Neural cell (in vitro differentiated cells): ENCODE results near the gene KLRC2. TPM values are rescaled to one million over a fixed set of nuclear protein-coding genes. Genes with fewer than 3 reads are reported as not detected.
"Not testable (repeated sequence)": the region's sequence is repeated elsewhere in the genome, so short reads cannot be mapped to it uniquely, and the experiment has no call there.

ENCODE experiments used
- H2AFZ ChIP-seq: fragments of 200-600, 300-800 bp; sonication (generic), shearing (Covaris generic); 2 replicates; pipeline ENCODE4 v1.6.0; 2014; ENCODE audit warnings: low read depth, mild to moderate bottlenecking, antibody characterized with exemption, low read length, moderate library complexity
- H3F3A ChIP-seq: fragments of 200-600 bp; shearing (Covaris generic); 2 replicates; pipeline ENCODE4 v1.6.1; 2016; ENCODE audit warnings: mild to moderate bottlenecking, moderate library complexity, mixed read lengths, antibody characterized with exemption, low read length; ENCODE audit not compliant: insufficient read depth, poor library complexity, severe bottlenecking
- H3K27ac ChIP-seq: fragments of 200-600, 300-800 bp; sonication (generic), shearing (Covaris generic); 2 replicates; pipeline ENCODE4 v1.5.1; 2014; ENCODE audit warnings: mild to moderate bottlenecking, low read length, moderate library complexity
- H3K27me3 ChIP-seq: fragments of 300-800, 200-600 bp; sonication (generic), shearing (Covaris generic); 2 replicates; pipeline ENCODE4 v1.6.0; 2014; ENCODE audit warnings: mild to moderate bottlenecking, low read depth, low read length, moderate library complexity; ENCODE audit not compliant: insufficient read depth
- H3K36me3 ChIP-seq: fragments of 300-800, 200-600 bp; sonication (generic), shearing (Covaris generic); 2 replicates; pipeline ENCODE4 v1.5.1; 2014; ENCODE audit warnings: mild to moderate bottlenecking, antibody characterized with exemption, low read length, moderate library complexity; ENCODE audit not compliant: insufficient read depth
- H3K4me2 ChIP-seq: fragments of 300-800, 200-600 bp; sonication (generic), shearing (Covaris generic); 2 replicates; pipeline ENCODE4 v1.6.0; 2014; ENCODE audit warnings: mild to moderate bottlenecking, low read length
- H3K4me3 ChIP-seq: fragments of 300-800, 200-600 bp; sonication (generic), shearing (Covaris generic); 2 replicates; pipeline ENCODE4 v1.5.1; 2014; ENCODE audit warnings: mild to moderate bottlenecking, low read length, moderate library complexity
- H3K79me2 ChIP-seq: fragments of 200-600 bp; shearing (Covaris generic); replicated peaks from 2 replicates; pipeline ENCODE4 v1.6.0; 2014; ENCODE audit warnings: mild to moderate bottlenecking, low read length, moderate library complexity; ENCODE audit not compliant: insufficient read depth
- H3K9ac ChIP-seq: fragments of 300-800, 200-600 bp; sonication (generic), shearing (Covaris generic); 2 replicates; pipeline ENCODE4 v1.6.1; 2016; ENCODE audit warnings: mild to moderate bottlenecking, low read length, mixed read lengths
- H3K9me2 ChIP-seq: fragments of 200-600 bp; shearing (Covaris generic); 2 replicates; pipeline ENCODE4 v1.6.1; 2016; ENCODE audit warnings: mild to moderate bottlenecking, low read length, mixed read lengths; ENCODE audit not compliant: insufficient read depth
- H3K9me3 ChIP-seq: fragments of 200-600, 300-800 bp; sonication (generic), shearing (Covaris generic); 2 replicates; pipeline ENCODE4 v1.6.1; 2016; ENCODE audit warnings: mild to moderate bottlenecking, mixed run types, low read length, moderate library complexity, mixed read lengths
- H4K20me1 ChIP-seq: fragments of 200-600 bp; shearing (Covaris generic); 2 replicates; pipeline ENCODE4 v1.6.1; 2016; ENCODE audit warnings: mild to moderate bottlenecking, mixed run types; ENCODE audit not compliant: insufficient read depth
- CTCF ChIP-seq: fragments of 450-650 bp; IDR thresholded peaks from 2 replicates; pipeline ENCODE4 v1.5.1; 2014; ENCODE audit warnings: antibody characterized with exemption, mild to moderate bottlenecking, moderate library complexity; ENCODE audit not compliant: poor library complexity, severe bottlenecking
- EP300 ChIP-seq: fragments of 450-650 bp; conservative IDR thresholded peaks from 2 replicates; pipeline ENCODE4 v1.6.1; 2014; ENCODE audit warnings: antibody characterized with exemption, mild to moderate bottlenecking, moderate library complexity; ENCODE audit not compliant: poor library complexity, severe bottlenecking
- EZH2 ChIP-seq: fragments of 200-600, 300-800 bp; shearing (Covaris generic), sonication (generic); IDR thresholded peaks from 2 replicates; pipeline ENCODE4 v1.6.1; 2014; ENCODE audit warnings: antibody characterized with exemption, low read length, borderline replicate concordance, mild to moderate bottlenecking; ENCODE audit not compliant: insufficient read depth, poor library complexity, severe bottlenecking
- MXI1 ChIP-seq: fragments of 450-650 bp; conservative IDR thresholded peaks from 2 replicates; pipeline ENCODE4 v1.6.1; 2014; ENCODE audit warnings: antibody characterized with exemption, mild to moderate bottlenecking; ENCODE audit not compliant: poor library complexity, severe bottlenecking
- POLR2AphosphoS5 ChIP-seq: IDR thresholded peaks from 2 replicates; pipeline ENCODE4 v1.6.1; 2012
- RAD21 ChIP-seq: fragments of 450-650 bp; conservative IDR thresholded peaks from 2 replicates; pipeline ENCODE4 v1.6.1; 2014; ENCODE audit warnings: antibody characterized with exemption, mild to moderate bottlenecking, moderate library complexity
- REST ChIP-seq: IDR thresholded peaks from 2 replicates; pipeline ENCODE4 v1.6.1; 2012; ENCODE audit warnings: borderline replicate concordance
- SMC3 ChIP-seq: fragments of 450-650 bp; conservative IDR thresholded peaks from 2 replicates; pipeline ENCODE4 v1.6.1; 2014; ENCODE audit warnings: antibody characterized with exemption, mild to moderate bottlenecking, moderate library complexity; ENCODE audit not compliant: poor library complexity
- TAF1 ChIP-seq: IDR thresholded peaks from 2 replicates; pipeline ENCODE4 v1.6.1; 2012; ENCODE audit warnings: low read depth
- polyA plus RNA-seq: library from polyadenylated mRNA; depleted of rRNA; stranded (reverse); fragments of >200 nt; gene quantifications from 2 replicates; pipeline ENCODE4 v1.2.3, GENCODE V29; 2014

KLRC2 gene
- polyA plus RNA-seq, 1 donor from 2014 or later = 3.7 TPM

- Histone ChIP-seq H3K4me3 (no peak within 1 kb of the TSS), H3K9me2 (no peaks in the 10 kb centered on the region), H4K20me1 (no peaks in the 10 kb centered on the region), H3K79me2 (no peaks in the 10 kb centered on the region), H3K27ac (no peak within 1 kb of the TSS), H3K27me3 (no peaks in the 10 kb centered on the region), H3K36me3 (no peaks in the 10 kb centered on the region), H3F3A (no peaks in the 10 kb centered on the region), H3K4me2 (no peak within 1 kb of the TSS), H3K9me3 (no peaks in the 10 kb centered on the region), H3K9ac (no peak within 1 kb of the TSS), H2AFZ (no peak within 1 kb of the TSS)
- TF ChIP-seq POLR2AphosphoS5 = no peak
- TF ChIP-seq RAD21 = no peak
- no peak for TF ChIP-seq EZH2
- no peak for TF ChIP-seq MXI1
- no peak for TF ChIP-seq SMC3
- TF ChIP-seq REST = no peak
- TF ChIP-seq CTCF = no peak
- no peak for TF ChIP-seq TAF1
- no peak for TF ChIP-seq EP300
These were observed 17.3 kb upstream of the KLRC2 start, which contains the start of gene KLRC1 for GRCh38 chr12:10453156-10453555. TSS of gene KLRC1 (minus strand) at chr12:10453377. CDS start at chr12:10451156, 2,221 bp downstream.

GRCh38 chr12:10448236-10448635 lies 12.4 kb upstream of the KLRC2 start:
- Histone ChIP-seq H3K4me2 (no peak overlapping the region), H3K36me3 (no peaks in the 10 kb centered on the region), H3K79me2 (no peaks in the 10 kb centered on the region), H3K4me3 (no peak overlapping the region), H3F3A (no peaks in the 10 kb centered on the region), H3K27ac (no peak overlapping the region), H4K20me1 (no peaks in the 10 kb centered on the region), H3K9me2 (no peaks in the 10 kb centered on the region), H3K27me3 (no peaks in the 10 kb centered on the region), H3K9ac (no peak overlapping the region), H3K9me3 (no peaks in the 10 kb centered on the region), H2AFZ (no peak overlapping the region)
- TF ChIP-seq MXI1 (no peak), EZH2 (no peak), CTCF (no peak), EP300 (no peak), SMC3 (no peak), POLR2AphosphoS5 (no peak), RAD21 (no peak), REST (no peak), TAF1 (no peak)

GRCh38 chr12:10446052-10446451 lies 10.2 kb upstream of the KLRC2 start:
- not testable (repeated sequence) for H2AFZ ChIP-seq

More at GRCh38 chr12:10446052-10446451, 10.2 kb upstream of the KLRC2 start:
- not testable (repeated sequence) for H3K9me2 ChIP-seq, H3K36me3 ChIP-seq, H3K9ac ChIP-seq, H3K27ac ChIP-seq, H3F3A ChIP-seq, H3K9me3 ChIP-seq, H3K4me2 ChIP-seq, H3K27me3 ChIP-seq, H3K4me3 ChIP-seq, H4K20me1 ChIP-seq, H3K79me2 ChIP-seq
